GM23338 (cell line): ENCODE data around the gene NAPA. TPM values are rescaled to one million over a fixed set of nuclear protein-coding genes. Genes with fewer than 3 reads are reported as not detected.

Source experiments
- ATAC-seq: fragments of 200-7000 bp; cut with Tn5 transposase; 3 replicates; pipeline ENCODE4 v1.9.1; 2020
- DNase-seq: peaks from one replicate; pipeline ENCODE4 v3.0.0-alpha.2; 2015; ENCODE audit warnings: low spot score
- H2AFZ ChIP-seq: fragments of 200-600 bp; sonication (generic); 2 replicates; pipeline ENCODE4 v1.8.0; 2016; ENCODE audit warnings: antibody characterized with exemption, mild to moderate bottlenecking, moderate library complexity
- H3F3A ChIP-seq: fragments of 200-600 bp; sonication (generic); replicated peaks from 2 replicates; pipeline ENCODE4 v1.8.0; 2017; ENCODE audit warnings: antibody characterized with exemption, mixed run types, low read depth
- H3K27ac ChIP-seq: fragments of 200-600 bp; sonication (generic); 2 replicates; pipeline ENCODE4 v1.6.1; 2016; ENCODE audit warnings: low read depth
- H3K27me3 ChIP-seq: fragments of 200-600 bp; sonication (generic); 2 replicates; pipeline ENCODE4 v1.8.0; 2016; ENCODE audit warnings: mild to moderate bottlenecking, mixed run types, moderate library complexity; ENCODE audit not compliant: insufficient read depth
- H3K36me3 ChIP-seq: fragments of 200-600 bp; sonication (generic); 2 replicates; pipeline ENCODE4 v1.8.0; 2016; ENCODE audit warnings: mild to moderate bottlenecking; ENCODE audit not compliant: insufficient read depth
- H3K4me1 ChIP-seq: fragments of 200-600 bp; sonication (generic); 2 replicates; pipeline ENCODE4 v1.8.0; 2016; ENCODE audit warnings: mild to moderate bottlenecking, moderate library complexity; ENCODE audit not compliant: insufficient read depth
- H3K4me2 ChIP-seq: fragments of 200-600 bp; sonication (generic); 2 replicates; pipeline ENCODE4 v1.7.1; 2017; ENCODE audit warnings: mixed run types
- H3K4me3 ChIP-seq: fragments of 200-600 bp; sonication (generic); 2 replicates; pipeline ENCODE4 v1.6.1; 2016; ENCODE audit warnings: mixed run types
- H3K79me2 ChIP-seq: fragments of 200-600 bp; sonication (generic); replicated peaks from 2 replicates; pipeline ENCODE4 v1.8.0; 2017; ENCODE audit warnings: mild to moderate bottlenecking; ENCODE audit not compliant: insufficient read depth
- H3K9me2 ChIP-seq: fragments of 200-600 bp; sonication (generic); 2 replicates; pipeline ENCODE4 v1.8.0; 2017; ENCODE audit not compliant: insufficient read depth
- H4K20me1 ChIP-seq: fragments of 200-600 bp; sonication (generic); replicated peaks from 2 replicates; pipeline ENCODE4 v1.8.0; 2017; ENCODE audit warnings: mild to moderate bottlenecking; ENCODE audit not compliant: insufficient read depth
- H3K27ac Mint-ChIP-seq: 2 replicates; pipeline ENCODE4 v1.8.0; 2020; ENCODE audit warnings: inconsistent platforms, mild to moderate bottlenecking, moderate library complexity, mixed read lengths
- H3K27me3 Mint-ChIP-seq: 3 replicates; pipeline ENCODE4 v1.8.0; 2022; ENCODE audit warnings: low read depth, mild to moderate bottlenecking, moderate library complexity, mixed read lengths, inconsistent platforms; ENCODE audit not compliant: insufficient read depth, poor library complexity
- H3K36me3 Mint-ChIP-seq: 3 replicates; pipeline ENCODE4 v1.8.0; 2021; ENCODE audit warnings: low read depth, mild to moderate bottlenecking, inconsistent platforms, moderate library complexity, mixed read lengths
- H3K4me1 Mint-ChIP-seq: 3 replicates; pipeline ENCODE4 v1.8.0; 2020; ENCODE audit warnings: mild to moderate bottlenecking, inconsistent platforms, mixed read lengths
- H3K4me3 Mint-ChIP-seq: 3 replicates; pipeline ENCODE4 v1.8.0; 2021; ENCODE audit warnings: moderate library complexity, mild to moderate bottlenecking, inconsistent platforms, mixed read lengths
- H3K9me3 Mint-ChIP-seq: 3 replicates; pipeline ENCODE4 v1.8.0; 2020; ENCODE audit warnings: moderate library complexity, mild to moderate bottlenecking, inconsistent platforms, mixed read lengths
- CREB1 ChIP-seq: fragments of 250-450 bp; sonication (Bioruptor Pico); IDR thresholded peaks from 2 replicates; pipeline ENCODE4 v1.5.0; 2020; ENCODE audit warnings: low read depth, mild to moderate bottlenecking, moderate library complexity
- CTCF ChIP-seq, 2 experiments: fragments of 200-600 bp in 1 of 2; sonication (generic) in 1 of 2; conservative IDR thresholded peaks; 2 replicates each; pipeline versions ENCODE4 v1.5.1 to v1.6.1; 2016 to 2017; ENCODE audit warnings: antibody characterized with exemption in 2 of 2, low read depth in 2 of 2, mild to moderate bottlenecking in 2 of 2, moderate library complexity in 1 of 2
- EZH2 ChIP-seq: fragments of 200-600 bp; sonication (generic); IDR thresholded peaks from one replicate; pipeline ENCODE4 v1.8.0; 2017; ENCODE audit warnings: antibody characterized with exemption, mild to moderate bottlenecking, low read depth; ENCODE audit not compliant: unreplicated experiment
- POLR2AphosphoS5 ChIP-seq: IDR thresholded peaks from 2 replicates; pipeline ENCODE4 v1.6.1; 2016; ENCODE audit warnings: antibody characterized with exemption, low read depth
- REST ChIP-seq: IDR thresholded peaks from one replicate; pipeline ENCODE4 v1.6.1; 2018; ENCODE audit warnings: antibody characterized with exemption; ENCODE audit not compliant: unreplicated experiment
- polyA plus RNA-seq: library from polyadenylated mRNA; unstranded; fragments of >200 nt; fragmentation: Nextera tagmentation; extraction: Ambion mirVana; gene quantifications from 2 replicates; pipeline ENCODE4 v1.2.1, GENCODE V29; 2016
- total RNA-seq: library from RNA; depleted of rRNA; stranded (reverse); fragments of >200 nt; shearing (Covaris generic); gene quantifications from 2 replicates; pipeline ENCODE4 v1.2.3, GENCODE V29; 2014

Gene NAPA
- total and polyA plus RNA-seq, 2 experiments from 2014 or later, result 52.0 to 72.1 TPM

- H3K36me3 ChIP-seq, result no peaks in the 10 kb centered on the region
- peaks cover 20% of the 10 kb centered on the region for H3K4me1 Mint-ChIP-seq
Observed at GRCh38 chr19:47490847-47491246, 24.0 kb downstream of the NAPA start.

More at GRCh38 chr19:47490847-47491246, 24.0 kb downstream of the NAPA start:
- DNase-seq (no peak), ATAC-seq (no peak; the same call in 2 of the 3 replicates)
- Histone ChIP-seq H3K27me3 (no peaks in the 10 kb centered on the region), H3K4me1 (no peaks in the 10 kb centered on the region; the same call in 1 of the 2 replicates), H3K4me3 (no peak overlapping the region), H3K27ac (peak overlapping the region; percentile 63; the same call in 1 of the 2 replicates), H2AFZ (no peak overlapping the region), H4K20me1 (no peaks in the 10 kb centered on the region), H3K9me2 (no peaks in the 10 kb centered on the region), H3K4me2 (no peak overlapping the region), H3K79me2 (no peaks in the 10 kb centered on the region), H3F3A (no peaks in the 10 kb centered on the region)
- Mint-ChIP-seq H3K27ac (peak overlapping the region; percentile 52; the same call in 1 of the 2 replicates), H3K36me3 (0 out of 3 replicates have a peak, but pooled peaks cover 3% of the 10 kb centered on the region), H3K27me3 (peaks cover 12% of the 10 kb centered on the region), H3K9me3 (no peaks in the 10 kb centered on the region), H3K4me3 (no peak overlapping the region)
- no peak for TF ChIP-seq POLR2AphosphoS5
- TF ChIP-seq REST, result no peak
- TF ChIP-seq EZH2, result no peak
- TF ChIP-seq CTCF (conservative IDR thresholded peaks at IDR 0.05; ENCODE audit: low read depth in 2 of 2), result no peak
- TF ChIP-seq CREB1 (CRISPR knock-in tag), result no peak
